ENCODE data around the gene CDKN2AIPNL. TPM values are rescaled to one million over a fixed set of nuclear protein-coding genes. Genes with fewer than 3 reads are reported as not detected.

Gene CDKN2AIPNL
- total RNA-seq, 1 donor from 2014 or later, result 15.2 TPM

- TF ChIP-seq CTCF (IDR thresholded peaks at IDR 0.05), result no peak
- no peak overlapping the region for H3K27ac Mint-ChIP-seq (ENCODE audit: unreplicated experiment)
Observed at GRCh38 chr5:134365604-134366003, 46.1 kb downstream of the CDKN2AIPNL start.

GRCh38 chr5:134355681-134356080 lies 56.0 kb downstream of the CDKN2AIPNL start:
- H3K27ac Mint-ChIP-seq (ENCODE audit: unreplicated experiment), result no peak overlapping the region
- no peak overlapping the region for H3K4me3 Mint-ChIP-seq (ENCODE audit: unreplicated experiment)
- no peak for DNase-seq (ENCODE audit: low spot score)
- TF ChIP-seq CTCF (IDR thresholded peaks at IDR 0.05), result no peak
- no peaks in the 10 kb centered on the region for H3K9me3 Mint-ChIP-seq (ENCODE audit: low read depth)
- no peaks in the 10 kb centered on the region for H3K27me3 Mint-ChIP-seq (ENCODE audit: low read depth)
- H3K4me1 Mint-ChIP-seq (ENCODE audit: low read depth), result no peaks in the 10 kb centered on the region
- peaks cover 6% of the 10 kb centered on the region for H3K36me3 Mint-ChIP-seq (ENCODE audit: low read depth)

More at GRCh38 chr5:134365604-134366003, 46.1 kb downstream of the CDKN2AIPNL start:
- peak overlapping the region; percentile 19 for H3K4me3 Mint-ChIP-seq (ENCODE audit: unreplicated experiment)
- no peaks in the 10 kb centered on the region for H3K9me3 Mint-ChIP-seq (ENCODE audit: low read depth)
- no peaks in the 10 kb centered on the region for H3K27me3 Mint-ChIP-seq (ENCODE audit: low read depth)
- peaks cover 2% of the 10 kb centered on the region for H3K36me3 Mint-ChIP-seq (ENCODE audit: low read depth)
- peaks cover 30% of the 10 kb centered on the region for H3K4me1 Mint-ChIP-seq (ENCODE audit: low read depth)
- DNase-seq (ENCODE audit: low spot score), result no peak

Other genes starting within 250 kb of the CDKN2AIPNL start
- gene SKP1, start 234.9 kb downstream of the CDKN2AIPNL start, total RNA-seq, result 248 to 338 TPM (median 256 TPM) in 3 replicates
- gene PPP2CA, start 185.8 kb downstream of the CDKN2AIPNL start, total RNA-seq, result 109 to 113 TPM (median 113 TPM) in 3 replicates
- 1.5 to 4.3 TPM (median 3.7 TPM) in 3 replicates for gene CDKL3, start 44.7 kb downstream of the CDKN2AIPNL start, total RNA-seq
- gene UBE2B, start 40.3 kb downstream of the CDKN2AIPNL start, total RNA-seq, result 87.0 to 102 TPM (median 93.8 TPM) in 3 replicates
- gene JADE2, start 113.8 kb upstream of the CDKN2AIPNL start, total RNA-seq, result 16.3 to 17.6 TPM (median 16.8 TPM) in 3 replicates
- gene SAR1B, start 220.9 kb upstream of the CDKN2AIPNL start, total RNA-seq, result 76.8 to 95.5 TPM (median 77.1 TPM) in 3 replicates
- 48.1 to 50.7 TPM (median 48.2 TPM) in 3 replicates for gene SEC24A, start 236.9 kb upstream of the CDKN2AIPNL start, total RNA-seq